HFFc6 (cell line): ENCODE data around the gene CAMK1. TPM values are rescaled to one million over a fixed set of nuclear protein-coding genes. Genes with fewer than 3 reads are reported as not detected.

Experiments used
- DNase-seq: peaks from one replicate; pipeline ENCODE4 v3.0.0-alpha.2; 2018
- H3K27ac Mint-ChIP-seq: 2 replicates; pipeline ENCODE4 v1.8.0; 2020; ENCODE audit warnings: mild to moderate bottlenecking, mixed read lengths
- H3K27me3 Mint-ChIP-seq: 2 replicates; pipeline ENCODE4 v1.8.0; 2021; ENCODE audit warnings: mild to moderate bottlenecking, moderate library complexity, mixed read lengths; ENCODE audit not compliant: insufficient read depth
- H3K36me3 Mint-ChIP-seq: 2 replicates; pipeline ENCODE4 v1.8.0; 2021; ENCODE audit warnings: low read depth, mixed read lengths
- H3K4me1 Mint-ChIP-seq: 2 replicates; pipeline ENCODE4 v1.8.0; 2020; ENCODE audit warnings: low read depth, mixed read lengths
- H3K4me3 Mint-ChIP-seq: 2 replicates; pipeline ENCODE4 v1.8.0; 2020; ENCODE audit warnings: mild to moderate bottlenecking, moderate library complexity, mixed read lengths
- H3K9me3 Mint-ChIP-seq: 2 replicates; pipeline ENCODE4 v1.8.0; 2020; ENCODE audit warnings: mild to moderate bottlenecking, mixed read lengths
- total RNA-seq, 6 experiments: library from RNA; stranded (reverse); fragmentation: NEBNext Ultra II Directional; extraction: Animal tissue kit (Norgen Biotek cat#: 25700); gene quantifications; 2 replicates in 1 of 6; 3 replicates in 5 of 6; pipeline ENCODE4 v1.2.3, GENCODE V29; 2021
- TF ChIP-seq, protein P1 (sequence below): fragments of 200-600 bp; sonication (generic); IDR thresholded peaks from 2 replicates; pipeline ENCODE4 v1.5.0; 2021; ENCODE audit warnings: antibody characterized with exemption, mild to moderate bottlenecking

CAMK1 gene
- total RNA-seq, 6 experiments from 2014 or later: 22.1 to 33.0 (median 28.8) TPM

DNA sequence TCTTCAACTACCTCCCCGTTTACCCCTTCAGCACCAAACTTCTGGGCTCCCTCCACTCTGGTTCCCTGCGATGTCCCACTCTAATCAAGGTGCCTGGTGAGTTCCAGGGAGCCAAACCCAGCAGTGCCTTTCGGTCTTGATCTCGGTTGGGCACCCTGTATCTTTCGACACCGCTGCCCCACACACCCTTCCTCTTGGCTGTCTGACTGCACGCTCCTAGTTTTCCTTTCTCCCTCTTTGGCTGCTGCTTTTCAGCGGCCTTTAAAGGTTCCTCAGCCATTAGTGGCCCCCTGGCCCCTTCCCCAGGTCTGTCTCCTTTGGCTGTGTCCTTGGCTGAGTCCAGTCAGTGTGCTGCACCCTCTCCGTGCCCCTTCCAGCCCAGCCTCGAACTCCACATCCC, 41.1 kb upstream of the CAMK1 start:
- peak overlapping the region; percentile 51 for H3K27ac Mint-ChIP-seq
- peaks cover 47% of the 10 kb centered on the region for H3K4me1 Mint-ChIP-seq
- H3K36me3 Mint-ChIP-seq: peaks cover 22% of the 10 kb centered on the region
- H3K4me3 Mint-ChIP-seq: peak overlapping the region; percentile 89
- no peaks in the 10 kb centered on the region for H3K9me3 Mint-ChIP-seq
- DNase-seq: no peak
- peaks cover 2% of the 10 kb centered on the region for H3K27me3 Mint-ChIP-seq
- TF ChIP-seq, protein P1, sequence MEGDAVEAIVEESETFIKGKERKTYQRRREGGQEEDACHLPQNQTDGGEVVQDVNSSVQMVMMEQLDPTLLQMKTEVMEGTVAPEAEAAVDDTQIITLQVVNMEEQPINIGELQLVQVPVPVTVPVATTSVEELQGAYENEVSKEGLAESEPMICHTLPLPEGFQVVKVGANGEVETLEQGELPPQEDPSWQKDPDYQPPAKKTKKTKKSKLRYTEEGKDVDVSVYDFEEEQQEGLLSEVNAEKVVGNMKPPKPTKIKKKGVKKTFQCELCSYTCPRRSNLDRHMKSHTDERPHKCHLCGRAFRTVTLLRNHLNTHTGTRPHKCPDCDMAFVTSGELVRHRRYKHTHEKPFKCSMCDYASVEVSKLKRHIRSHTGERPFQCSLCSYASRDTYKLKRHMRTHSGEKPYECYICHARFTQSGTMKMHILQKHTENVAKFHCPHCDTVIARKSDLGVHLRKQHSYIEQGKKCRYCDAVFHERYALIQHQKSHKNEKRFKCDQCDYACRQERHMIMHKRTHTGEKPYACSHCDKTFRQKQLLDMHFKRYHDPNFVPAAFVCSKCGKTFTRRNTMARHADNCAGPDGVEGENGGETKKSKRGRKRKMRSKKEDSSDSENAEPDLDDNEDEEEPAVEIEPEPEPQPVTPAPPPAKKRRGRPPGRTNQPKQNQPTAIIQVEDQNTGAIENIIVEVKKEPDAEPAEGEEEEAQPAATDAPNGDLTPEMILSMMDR: no peak

- peak overlapping the region; percentile 51 for H3K27ac Mint-ChIP-seq
- peaks cover 22% of the 10 kb centered on the region for H3K36me3 Mint-ChIP-seq
- TF ChIP-seq, protein P1: no peak
- peak overlapping the region; percentile 89 for H3K4me3 Mint-ChIP-seq
- no peaks in the 10 kb centered on the region for H3K9me3 Mint-ChIP-seq
- no peak for DNase-seq
- peaks cover 2% of the 10 kb centered on the region for H3K27me3 Mint-ChIP-seq
- peaks cover 47% of the 10 kb centered on the region for H3K4me1 Mint-ChIP-seq
These were observed 40.7 kb upstream of the CAMK1 start for GRCh38 chr3:9810433-9810770.

DNA sequence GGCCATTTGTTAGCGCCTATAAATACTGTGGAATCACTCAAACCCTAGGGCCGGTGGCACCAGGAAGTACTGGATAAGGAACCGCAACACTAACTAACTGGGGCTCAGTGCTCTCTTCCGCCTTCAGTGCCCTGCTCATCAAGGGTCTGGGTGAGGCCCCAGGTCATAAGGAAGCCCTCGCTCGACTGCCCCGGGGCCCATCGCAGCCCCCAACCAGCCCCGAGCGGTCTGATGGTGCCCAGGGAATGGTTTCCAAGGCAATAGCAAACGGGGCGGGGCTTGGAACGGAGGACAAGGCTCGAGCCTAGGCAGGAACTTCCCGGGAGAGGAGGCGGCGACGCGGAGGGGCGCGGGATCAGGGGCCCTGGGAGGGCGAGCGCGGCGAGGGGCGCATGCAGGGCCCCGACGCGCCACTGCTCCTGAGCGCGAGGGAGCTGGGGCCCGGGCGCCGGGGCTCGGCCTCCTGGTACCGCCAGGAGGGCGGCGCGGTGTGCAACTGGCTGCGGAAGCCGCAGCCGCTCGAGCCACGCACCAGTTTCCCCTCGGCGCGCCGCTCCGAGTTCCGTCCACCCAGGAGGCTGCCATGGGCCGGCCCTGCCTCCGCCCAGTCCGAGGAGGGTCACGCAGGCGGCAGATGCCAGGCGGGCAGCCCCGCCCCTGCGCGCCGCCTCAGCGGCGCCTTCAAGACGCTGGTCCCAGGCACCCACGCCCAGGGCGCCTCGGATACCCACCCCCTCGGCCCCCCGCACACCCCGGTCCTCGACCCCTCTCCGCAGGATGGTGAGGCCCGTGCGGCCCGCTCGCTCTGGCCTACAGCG, 40.1 kb upstream of the CAMK1 start, which contains the start of gene TTLL3:
Gene TTLL3 (plus strand): TSS at position 648 of the 818 bp plus-strand sequence. CDS start 400 bp downstream, outside the sequence.
- H3K36me3 Mint-ChIP-seq: peaks cover 22% of the 10 kb centered on the region
- peak; percentile 48 for DNase-seq
- no peaks in the 10 kb centered on the region for H3K9me3 Mint-ChIP-seq

DNA sequence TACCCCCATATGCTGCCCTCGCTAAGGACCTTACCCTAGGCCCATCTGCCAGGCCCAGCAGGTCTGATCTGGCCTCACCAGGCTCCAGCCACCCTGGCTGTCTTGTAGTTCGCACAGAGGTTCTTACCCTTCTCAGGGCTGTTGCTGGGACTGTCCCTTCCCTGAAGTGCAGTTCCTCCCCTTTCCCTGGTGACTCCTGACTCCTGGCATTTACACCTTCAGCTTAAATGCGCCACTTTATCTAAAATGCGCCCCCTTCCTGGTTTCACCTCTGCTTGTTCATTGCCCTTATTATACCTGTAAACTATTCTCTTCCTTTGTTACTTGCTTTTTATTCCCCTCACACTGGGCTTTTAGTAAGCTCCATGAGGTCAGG, 39.5 kb upstream of the CAMK1 start:
- Mint-ChIP-seq H3K27me3 (peaks cover 2% of the 10 kb centered on the region), H3K9me3 (no peaks in the 10 kb centered on the region), H3K4me3 (peak overlapping the region; percentile 80), H3K4me1 (peaks cover 47% of the 10 kb centered on the region), H3K36me3 (peaks cover 22% of the 10 kb centered on the region), H3K27ac (peak overlapping the region; percentile 97)
- no peak for DNase-seq
- TF ChIP-seq, protein P1: no peak

More for the DNA sequence above, 40.1 kb upstream of the CAMK1 start, which contains the start of gene TTLL3:
- Mint-ChIP-seq H3K27ac (peak within 1 kb of the TSS; percentile 97), H3K27me3 (peaks cover 2% of the 10 kb centered on the region), H3K4me3 (peak within 1 kb of the TSS; percentile 89), H3K4me1 (peaks cover 47% of the 10 kb centered on the region)
- TF ChIP-seq, protein P1: no peak

- H3K9me3 Mint-ChIP-seq: no peaks in the 10 kb centered on the region
- TF ChIP-seq, protein P1: peak; percentile 66
- H3K4me1 Mint-ChIP-seq: peaks cover 49% of the 10 kb centered on the region
- DNase-seq: peak; percentile 50
- no peak overlapping the region for H3K4me3 Mint-ChIP-seq
- H3K27ac Mint-ChIP-seq: peak overlapping the region; percentile 97
- H3K36me3 Mint-ChIP-seq: peaks cover 22% of the 10 kb centered on the region
- peaks cover 2% of the 10 kb centered on the region for H3K27me3 Mint-ChIP-seq
These were observed 38.7 kb upstream of the CAMK1 start for GRCh38 chr3:9808345-9809037.
